GM21423 (cell line): ENCODE results near the gene NOB1.

Experiments used
- ATAC-seq: cut with Tn5 transposase; IDR thresholded peaks from one replicate; pipeline ENCODE4 v1.9.1; 2021; ENCODE audit warnings: mild to moderate bottlenecking, moderate library complexity; ENCODE audit not compliant: unreplicated experiment

NOB1 gene

DNA sequence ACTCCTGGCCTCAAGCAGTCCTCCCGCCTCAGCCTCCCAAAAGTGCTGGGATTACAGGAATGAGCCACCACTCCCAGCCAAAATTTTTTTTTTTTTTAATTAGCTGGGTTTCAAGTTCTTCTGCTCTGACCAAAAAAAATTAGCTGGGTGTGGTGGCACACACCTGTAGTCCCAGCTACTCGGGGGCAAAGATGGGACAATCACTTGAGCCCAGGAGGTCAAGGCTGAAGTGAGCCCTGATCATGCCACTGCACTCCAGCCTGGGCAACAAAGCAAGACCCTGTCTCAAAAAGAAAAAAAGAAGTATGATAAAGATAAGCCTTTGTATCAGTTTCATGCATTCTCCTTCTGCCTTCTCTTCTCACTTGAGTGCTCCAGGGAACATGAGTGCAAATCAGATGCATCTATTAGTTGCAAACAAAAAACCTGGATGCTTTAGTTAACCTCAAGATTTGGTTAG is 30.3 kb downstream of the NOB1 start:
- ATAC-seq, result no peak

DNA sequence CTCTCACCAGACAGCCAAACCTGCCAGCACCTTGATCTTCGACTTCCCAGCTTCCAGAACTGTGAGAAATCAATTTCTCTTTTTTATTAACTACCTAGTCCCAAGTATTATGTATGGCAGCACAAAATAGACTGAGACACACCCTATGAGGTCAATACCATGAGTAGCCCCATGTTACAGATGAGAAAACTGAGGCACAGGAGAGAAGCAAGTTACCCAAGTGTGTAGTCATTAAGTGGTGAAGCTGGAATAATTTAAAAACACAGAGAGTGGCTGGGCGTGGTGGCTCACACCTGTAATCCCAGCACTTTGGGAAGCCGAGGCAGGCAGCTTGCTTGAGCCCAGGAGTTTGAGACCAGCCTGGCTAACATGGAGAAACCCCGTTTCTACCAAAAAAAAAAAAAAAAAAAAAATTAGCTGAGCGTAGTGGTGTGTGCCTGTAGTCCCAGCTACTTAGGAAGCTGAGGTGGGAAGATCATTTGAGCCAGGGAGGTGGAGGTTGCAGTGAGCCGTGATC is 33.2 kb downstream of the NOB1 start:
- ATAC-seq, result no peak

DNA sequence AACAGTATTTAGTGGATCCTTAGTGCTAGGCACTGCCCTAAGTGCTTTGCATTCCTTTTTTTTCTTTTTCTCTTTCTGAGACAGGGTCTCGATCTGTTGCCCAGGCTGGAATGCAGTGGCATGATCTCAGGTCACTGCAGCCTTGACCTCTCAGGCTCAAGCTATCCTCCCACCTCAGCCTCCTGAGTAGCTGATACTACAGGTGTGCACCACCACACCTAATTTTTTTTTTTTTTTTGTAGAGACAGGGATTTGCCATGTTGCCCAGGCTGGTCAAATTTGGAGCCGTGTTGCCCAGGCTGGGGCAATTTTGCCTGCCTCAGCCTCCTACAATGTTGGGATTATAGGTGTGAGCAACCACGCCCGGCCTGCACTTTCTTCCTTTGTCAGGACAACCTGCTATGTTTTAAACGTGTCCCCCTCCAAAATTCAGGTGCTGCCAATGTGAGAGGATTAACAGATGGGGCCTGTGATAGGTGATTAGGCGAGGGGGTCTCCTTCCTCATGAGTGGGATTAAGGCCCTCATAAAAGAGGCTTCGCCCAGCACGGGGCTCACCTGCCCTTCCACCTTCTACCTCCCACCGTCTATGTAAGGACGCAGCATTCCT is 33.8 kb downstream of the NOB1 start:
- ATAC-seq, result no peak

DNA sequence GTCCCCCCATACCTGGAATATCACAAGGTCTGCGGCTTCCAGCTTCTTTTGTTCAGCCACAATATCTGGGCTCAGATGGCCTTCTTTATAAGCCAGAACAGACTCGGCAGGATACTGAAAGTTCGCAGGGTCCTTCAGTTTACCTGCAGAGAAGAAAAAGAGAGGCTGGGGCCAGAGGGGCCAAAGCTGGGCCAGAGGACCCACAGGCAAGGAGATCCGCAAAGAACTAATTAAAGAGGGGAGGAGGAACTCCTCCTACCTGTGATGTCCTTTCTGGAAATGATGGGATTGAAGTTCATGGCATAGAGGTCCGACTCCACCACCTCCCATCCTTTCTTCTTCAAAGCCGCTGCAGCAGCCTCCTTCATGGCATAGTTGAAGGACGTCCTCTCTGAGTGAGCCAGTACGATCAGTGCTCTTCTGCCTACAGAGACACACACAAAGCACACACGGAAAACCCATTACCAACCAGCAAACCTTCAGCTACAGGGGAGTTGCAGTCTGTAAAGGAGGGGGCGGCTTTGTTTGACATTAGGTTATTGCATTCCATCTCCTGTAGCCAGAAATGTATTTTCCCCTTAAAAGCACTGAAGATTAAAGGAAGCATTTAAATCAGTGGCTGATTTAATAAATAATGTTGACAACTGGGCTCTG is 36.5 kb downstream of the NOB1 start:
- ATAC-seq, result no peak

- no peak for ATAC-seq
Observed at GRCh38 chr16:69717066-69717465, 37.7 kb downstream of the NOB1 start.

DNA sequence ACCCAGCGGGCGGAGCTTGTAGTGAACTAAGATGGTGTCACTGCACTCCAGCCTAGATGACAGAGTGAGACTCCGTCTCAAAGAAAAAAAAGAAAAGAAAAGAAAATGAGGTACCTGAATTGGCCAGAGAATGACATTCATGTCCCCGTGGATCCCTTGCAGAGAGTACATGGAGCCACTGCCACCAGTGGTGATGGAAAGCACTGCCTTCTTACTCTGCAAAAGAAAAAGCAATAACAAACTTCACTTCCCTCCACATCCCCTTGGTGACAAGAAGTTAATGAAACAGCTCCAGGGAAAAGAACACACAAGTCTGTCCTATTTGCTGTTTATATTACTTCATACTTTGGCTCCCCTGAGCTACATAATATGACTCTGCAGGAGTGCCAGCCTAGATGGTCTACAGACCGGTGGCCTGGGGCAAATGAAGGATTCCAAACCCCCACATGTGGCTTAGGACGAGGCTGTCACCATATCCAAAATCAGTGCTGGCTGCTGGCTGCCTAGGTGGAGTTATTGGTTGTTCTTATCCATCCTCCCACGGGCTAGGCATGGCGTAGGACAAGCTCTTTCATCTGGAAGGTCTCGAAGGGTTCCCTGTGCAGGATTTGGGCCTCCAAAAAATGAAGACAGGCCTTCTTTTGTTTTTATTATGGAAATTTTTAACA is 41.7 kb downstream of the NOB1 start:
- no peak for ATAC-seq

DNA sequence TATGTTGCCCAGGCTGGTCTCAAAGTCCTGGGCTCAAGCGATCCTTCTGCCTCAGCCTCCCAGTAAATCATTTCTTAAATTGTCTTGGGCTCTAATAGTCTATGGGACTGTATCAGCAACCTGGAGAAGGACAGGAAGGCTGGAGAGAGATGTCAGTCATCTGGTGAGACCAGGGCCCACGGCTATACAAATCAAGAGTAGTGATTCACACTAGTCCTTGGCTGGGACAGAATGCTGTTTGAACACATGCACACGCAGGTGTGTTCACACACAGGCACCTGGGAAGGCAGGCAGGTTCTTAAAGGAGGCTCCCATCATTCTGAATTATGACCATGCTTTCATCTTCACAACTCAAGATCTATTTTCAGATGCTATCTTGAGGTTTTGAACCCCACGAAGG is 42.4 kb downstream of the NOB1 start:
- ATAC-seq, result no peak

DNA sequence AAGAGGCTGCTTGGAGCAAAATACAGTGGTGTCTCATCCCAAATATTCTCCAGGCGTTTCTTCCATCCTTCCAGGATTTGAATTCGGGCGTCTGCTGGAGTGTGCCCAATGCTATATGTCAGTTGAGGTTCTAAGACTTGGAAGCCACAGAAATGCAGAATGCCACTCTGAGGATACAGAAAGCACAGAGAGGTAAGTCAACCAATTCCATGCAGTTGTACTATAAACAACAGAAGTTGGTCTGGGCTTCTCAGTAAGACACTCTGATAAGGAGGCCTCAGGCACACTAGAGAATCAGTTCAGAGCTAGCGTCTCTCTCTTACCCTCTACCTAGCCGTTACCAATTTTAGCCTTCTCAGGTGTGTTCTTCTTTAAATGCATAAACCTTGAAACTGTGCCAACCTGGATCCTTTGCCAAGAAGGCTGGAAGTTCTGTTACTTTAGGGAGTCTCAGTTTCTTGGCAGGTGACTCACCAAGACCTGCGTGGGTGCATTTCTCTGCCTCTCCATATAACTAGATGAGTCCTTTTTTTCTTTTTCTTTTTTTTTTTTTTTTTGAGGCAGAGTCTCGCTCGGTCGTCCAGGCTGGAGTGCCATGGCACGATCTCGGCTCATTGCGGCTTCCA is 43.5 kb downstream of the NOB1 start:
- ATAC-seq, result no peak

GRCh38 chr16:69709456-69710084 is 45.2 kb downstream of the NOB1 start:
- ATAC-seq, result no peak

GRCh38 chr16:69707920-69708683 is 46.6 kb downstream of the NOB1 start:
- ATAC-seq, result no peak

- no peak for ATAC-seq
Observed at GRCh38 chr16:69706975-69707340, 47.8 kb downstream of the NOB1 start.

DNA sequence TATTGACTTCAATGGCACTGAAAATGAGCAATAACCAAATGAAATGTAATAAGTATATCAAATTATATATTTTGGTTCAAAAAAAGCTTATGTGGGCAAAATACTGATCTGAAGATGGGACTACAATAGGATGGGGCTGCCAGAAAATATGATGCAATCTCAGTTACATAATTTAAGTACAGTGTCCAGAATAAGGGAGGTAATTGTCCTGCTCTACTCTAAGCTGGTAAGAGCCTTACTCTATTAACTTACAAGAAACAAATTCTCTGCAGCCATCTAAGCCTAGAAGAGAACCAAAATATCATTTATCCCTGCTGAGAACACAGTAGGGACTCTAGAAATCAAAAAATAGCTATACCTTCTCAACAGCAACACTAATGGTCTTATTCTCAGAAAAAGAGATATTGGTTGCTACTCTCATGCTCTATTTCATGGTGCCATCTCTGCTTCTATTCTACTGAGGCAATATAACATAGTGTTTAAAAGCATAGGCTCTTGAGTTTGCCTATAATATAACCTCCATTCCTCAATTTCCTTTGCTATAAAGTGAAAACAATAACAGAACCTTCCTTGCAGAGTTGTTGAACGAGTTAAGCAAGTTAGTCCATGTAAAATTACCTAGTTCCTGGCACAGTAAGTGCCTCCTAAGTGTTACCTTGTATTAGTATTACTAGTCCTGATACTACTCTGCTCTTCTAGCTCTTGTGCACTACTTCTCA is 48.3 kb downstream of the NOB1 start:
- no peak for ATAC-seq

- ATAC-seq, result no peak
Observed at GRCh38 chr16:69703638-69704037, 51.1 kb downstream of the NOB1 start.

DNA sequence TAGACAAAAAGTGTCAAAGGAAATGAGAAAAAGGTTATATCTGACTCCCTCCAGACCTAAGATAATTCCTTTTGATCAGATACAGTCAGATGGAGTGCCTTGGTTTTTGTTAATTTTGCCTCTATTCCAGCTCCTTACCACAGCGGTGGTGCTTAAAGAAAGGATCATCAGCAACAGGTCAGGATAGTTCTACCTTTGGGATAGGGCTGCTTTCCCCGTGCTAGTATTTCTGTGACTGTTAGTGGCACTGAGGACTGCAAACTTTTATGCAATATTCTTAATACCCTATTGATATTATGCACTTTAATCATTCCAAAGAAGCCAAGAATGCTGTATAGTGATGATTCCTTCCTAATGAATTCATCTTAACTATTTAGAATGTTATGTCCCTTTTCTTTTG is 52.9 kb downstream of the NOB1 start:
- ATAC-seq, result no peak

DNA sequence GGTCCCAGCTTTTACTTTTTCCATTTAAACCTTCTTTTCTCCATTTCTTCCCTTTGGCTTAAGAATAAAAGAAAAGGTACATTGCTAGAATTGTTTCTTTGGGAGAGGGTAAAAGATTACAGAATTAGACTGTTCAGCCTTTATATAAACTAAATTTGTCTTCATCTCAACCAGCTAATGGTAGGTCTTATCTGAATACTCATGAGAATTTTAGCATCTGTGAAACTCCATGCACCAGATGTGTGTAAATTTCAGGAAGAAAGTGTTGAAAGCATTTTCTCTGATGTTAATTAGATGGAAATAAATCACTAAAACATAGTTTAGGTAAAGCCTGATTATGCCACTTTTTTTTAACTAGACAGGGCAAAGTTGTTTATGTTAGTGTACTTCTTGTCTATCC is 53.3 kb downstream of the NOB1 start:
- no peak for ATAC-seq

- ATAC-seq, result no peak
Observed at GRCh38 chr16:69699915-69700314, 54.8 kb downstream of the NOB1 start.

DNA sequence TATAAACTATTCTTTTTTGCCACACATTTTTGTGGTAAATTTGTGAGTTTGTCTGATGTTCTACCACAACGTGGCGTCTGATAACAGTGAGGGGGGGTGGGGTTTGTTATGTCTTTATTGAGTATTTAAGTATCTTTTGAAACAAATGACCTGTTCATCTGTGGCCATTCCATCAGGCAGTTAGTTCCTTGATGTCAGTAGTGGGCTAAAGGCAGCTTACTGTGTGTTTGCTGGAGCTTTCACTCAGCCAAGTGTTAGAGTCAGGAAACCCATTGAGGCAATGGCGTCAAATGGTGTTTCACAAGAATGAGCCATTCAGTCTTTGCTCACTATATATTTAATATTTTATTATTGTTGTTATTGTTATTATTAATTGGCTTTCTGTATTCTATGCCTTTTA is 56.3 kb downstream of the NOB1 start:
- ATAC-seq, result no peak

GRCh38 chr16:69693916-69694315 is 60.8 kb downstream of the NOB1 start:
- ATAC-seq, result no peak

DNA sequence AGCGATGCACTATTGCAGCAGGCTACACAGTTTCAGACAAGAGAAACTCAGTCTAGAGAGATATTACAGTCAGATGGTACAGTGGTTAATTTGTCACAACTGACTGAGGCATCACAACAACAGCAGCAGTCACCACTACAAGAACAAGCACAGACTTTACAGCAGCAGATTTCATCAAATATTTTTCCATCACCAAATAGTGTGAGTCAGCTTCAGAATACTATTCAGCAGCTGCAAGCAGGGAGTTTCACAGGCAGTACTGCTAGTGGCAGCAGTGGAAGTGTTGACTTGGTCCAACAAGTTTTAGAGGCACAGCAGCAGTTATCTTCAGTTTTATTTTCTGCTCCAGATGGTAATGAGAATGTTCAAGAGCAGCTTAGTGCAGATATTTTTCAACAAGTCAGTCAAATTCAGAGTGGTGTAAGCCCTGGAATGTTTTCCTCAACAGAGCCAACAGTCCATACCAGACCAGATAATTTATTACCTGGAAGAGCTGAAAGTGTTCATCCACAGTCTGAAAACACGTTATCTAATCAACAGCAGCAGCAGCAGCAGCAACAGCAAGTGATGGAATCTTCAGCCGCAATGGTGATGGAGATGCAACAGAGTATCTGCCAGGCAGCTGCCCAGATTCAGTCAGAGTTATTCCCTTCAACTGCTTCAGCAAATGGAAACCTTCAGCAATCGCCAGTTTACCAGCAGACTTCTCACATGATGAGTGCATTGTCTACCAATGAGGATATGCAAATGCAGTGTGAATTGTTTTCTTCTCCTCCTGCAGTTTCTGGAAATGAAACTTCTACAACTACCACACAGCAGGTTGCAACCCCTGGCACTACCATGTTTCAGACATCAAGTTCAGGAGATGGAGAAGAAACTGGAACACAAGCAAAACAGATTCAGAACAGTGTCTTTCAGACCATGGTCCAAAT is 62.5 kb downstream of the NOB1 start:
- no peak for ATAC-seq
